ENCODE data around the gene MYO10. TPM values are rescaled to one million over a fixed set of nuclear protein-coding genes. Genes with fewer than 3 reads are reported as not detected.
"Not testable (repeated sequence)": the region's sequence is repeated elsewhere in the genome, so short reads cannot be mapped to it uniquely, and the experiment has no call there.

MYO10 gene
- total and polyA plus RNA-seq, 2 experiments from 2014 or later = 119 to 276 TPM

DNA sequence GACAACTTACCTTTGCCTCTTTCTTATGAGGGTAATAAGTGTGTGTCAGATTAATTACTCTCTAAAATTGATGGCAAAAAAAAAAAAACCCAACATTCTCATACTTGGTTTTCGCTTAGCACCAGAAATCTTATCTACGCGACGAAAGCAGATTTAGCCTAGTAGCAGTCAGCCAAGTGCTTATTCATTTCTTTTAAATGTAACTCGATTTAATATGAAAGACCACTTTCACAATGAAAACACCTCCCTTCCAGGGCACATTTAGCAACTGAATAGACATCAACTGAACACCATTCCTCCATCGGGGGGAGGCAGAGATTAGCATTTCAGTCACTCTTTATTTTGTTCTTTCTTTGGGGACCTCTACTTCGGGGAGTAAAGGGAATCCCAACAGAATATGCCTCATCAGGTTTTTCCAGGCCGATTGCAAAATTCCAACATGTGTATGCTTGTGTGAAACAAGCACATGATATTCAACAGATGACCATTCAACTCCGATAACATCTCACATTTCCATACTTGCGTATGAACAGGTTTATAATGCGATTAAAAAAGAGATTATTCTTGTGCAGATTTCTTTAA is 195.2 kb downstream of the MYO10 start:
- H3K36me3 ChIP-seq (ENCODE audit: insufficient read depth) = no peaks in the 10 kb centered on the region
- H3K4me2 ChIP-seq = peak overlapping the region; percentile 72
- H3K27me3 ChIP-seq (ENCODE audit: insufficient read depth) = no peaks in the 10 kb centered on the region
- H3K27ac Mint-ChIP-seq = peak overlapping the region; percentile 94
- ATAC-seq (peak; percentile 46), DNase-seq (ENCODE audit: low spot score) (peak; percentile 81)
- no peaks in the 10 kb centered on the region for H3K9me2 ChIP-seq (ENCODE audit: insufficient read depth)
- no peaks in the 10 kb centered on the region for H4K20me1 ChIP-seq (replicated peaks; ENCODE audit: insufficient read depth)
- peak overlapping the region; percentile 93 for H3K27ac ChIP-seq (ENCODE audit: low read depth)
- peaks cover 7% of the 10 kb centered on the region; the same call in 2 of the 3 replicates for H3K36me3 Mint-ChIP-seq (ENCODE audit: low read depth)
- H3K9me3 Mint-ChIP-seq = no peaks in the 10 kb centered on the region
- no peak overlapping the region for H2AFZ ChIP-seq
- H3K4me1 Mint-ChIP-seq = peaks cover 57% of the 10 kb centered on the region
- peaks cover 8% of the 10 kb centered on the region for H3F3A ChIP-seq (replicated peaks; ENCODE audit: low read depth)
- peaks cover 36% of the 10 kb centered on the region for H3K4me1 ChIP-seq (ENCODE audit: insufficient read depth)
- peak overlapping the region; percentile 51 for H3K4me3 ChIP-seq
- peaks cover 37% of the 10 kb centered on the region for H3K79me2 ChIP-seq (replicated peaks; ENCODE audit: insufficient read depth)
- peaks cover 4% of the 10 kb centered on the region for H3K27me3 Mint-ChIP-seq (ENCODE audit: insufficient read depth, low read depth, poor library complexity)
- H3K4me3 Mint-ChIP-seq = peak overlapping the region; percentile 84
- TF ChIP-seq EZH2phosphoT487 (IDR thresholded peaks at IDR 0.05; ENCODE audit: unreplicated experiment) (no peak), CREB1 (CRISPR knock-in tag; IDR thresholded peaks at IDR 0.05; ENCODE audit: low read depth) (no peak), JUNB (IDR thresholded peaks at IDR 0.05; ENCODE audit: unreplicated experiment) (no peak), NANOG (IDR thresholded peaks at IDR 0.05; ENCODE audit: borderline replicate concordance) (peak; percentile 92), CTCF (conservative IDR thresholded peaks at IDR 0.05; ENCODE audit: low read depth in 2 of 2) (0 out of 4 replicates have a peak, but pooled peaks of 1 of the 2 experiments have one; percentile 14)
- TF ChIP-seq, protein P1, sequence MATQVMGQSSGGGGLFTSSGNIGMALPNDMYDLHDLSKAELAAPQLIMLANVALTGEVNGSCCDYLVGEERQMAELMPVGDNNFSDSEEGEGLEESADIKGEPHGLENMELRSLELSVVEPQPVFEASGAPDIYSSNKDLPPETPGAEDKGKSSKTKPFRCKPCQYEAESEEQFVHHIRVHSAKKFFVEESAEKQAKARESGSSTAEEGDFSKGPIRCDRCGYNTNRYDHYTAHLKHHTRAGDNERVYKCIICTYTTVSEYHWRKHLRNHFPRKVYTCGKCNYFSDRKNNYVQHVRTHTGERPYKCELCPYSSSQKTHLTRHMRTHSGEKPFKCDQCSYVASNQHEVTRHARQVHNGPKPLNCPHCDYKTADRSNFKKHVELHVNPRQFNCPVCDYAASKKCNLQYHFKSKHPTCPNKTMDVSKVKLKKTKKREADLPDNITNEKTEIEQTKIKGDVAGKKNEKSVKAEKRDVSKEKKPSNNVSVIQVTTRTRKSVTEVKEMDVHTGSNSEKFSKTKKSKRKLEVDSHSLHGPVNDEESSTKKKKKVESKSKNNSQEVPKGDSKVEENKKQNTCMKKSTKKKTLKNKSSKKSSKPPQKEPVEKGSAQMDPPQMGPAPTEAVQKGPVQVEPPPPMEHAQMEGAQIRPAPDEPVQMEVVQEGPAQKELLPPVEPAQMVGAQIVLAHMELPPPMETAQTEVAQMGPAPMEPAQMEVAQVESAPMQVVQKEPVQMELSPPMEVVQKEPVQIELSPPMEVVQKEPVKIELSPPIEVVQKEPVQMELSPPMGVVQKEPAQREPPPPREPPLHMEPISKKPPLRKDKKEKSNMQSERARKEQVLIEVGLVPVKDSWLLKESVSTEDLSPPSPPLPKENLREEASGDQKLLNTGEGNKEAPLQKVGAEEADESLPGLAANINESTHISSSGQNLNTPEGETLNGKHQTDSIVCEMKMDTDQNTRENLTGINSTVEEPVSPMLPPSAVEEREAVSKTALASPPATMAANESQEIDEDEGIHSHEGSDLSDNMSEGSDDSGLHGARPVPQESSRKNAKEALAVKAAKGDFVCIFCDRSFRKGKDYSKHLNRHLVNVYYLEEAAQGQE (IDR thresholded peaks at IDR 0.05; ENCODE audit: unreplicated experiment) = no peak

DNA sequence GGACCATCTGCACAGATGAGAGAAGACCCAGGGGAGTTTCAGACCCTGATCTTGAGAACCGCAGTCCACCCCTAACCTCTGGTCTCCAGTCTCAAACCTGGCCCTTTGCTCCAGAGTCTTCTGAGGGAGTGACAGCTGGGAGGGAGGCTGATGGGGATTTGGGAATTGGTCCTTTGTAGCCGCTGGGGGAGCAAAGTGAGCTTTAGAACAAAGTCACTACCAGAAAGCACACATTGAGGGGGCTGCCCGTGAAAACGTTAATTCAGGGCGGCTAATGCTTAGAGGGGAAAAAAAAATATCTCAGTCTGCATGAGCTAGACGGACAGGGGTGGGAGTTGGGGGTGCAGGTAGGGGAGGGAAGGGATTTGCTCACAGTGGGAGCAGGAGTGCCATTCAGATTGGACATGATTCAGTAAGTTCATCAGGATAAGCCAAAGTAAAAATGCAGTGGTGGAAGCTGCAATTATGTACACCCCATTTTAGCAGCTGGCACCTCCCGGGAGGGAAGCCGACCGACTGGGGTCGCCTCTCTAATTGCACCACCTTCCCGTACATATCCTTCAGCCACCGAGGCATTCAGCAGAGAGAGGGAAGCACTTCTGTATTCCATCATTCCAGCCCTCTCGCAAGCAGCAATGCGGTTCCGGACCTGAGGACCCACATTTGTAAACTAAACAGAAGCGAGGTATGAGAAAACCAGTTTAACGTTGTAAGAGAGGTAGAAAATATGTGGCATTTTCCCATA is 195.8 kb downstream of the MYO10 start:
- DNase-seq (ENCODE audit: low spot score) = no peak
- H4K20me1 ChIP-seq (replicated peaks; ENCODE audit: insufficient read depth) = no peaks in the 10 kb centered on the region
- peaks cover 4% of the 10 kb centered on the region for H3K27me3 Mint-ChIP-seq (ENCODE audit: insufficient read depth, low read depth, poor library complexity)
- no peaks in the 10 kb centered on the region for H3K27me3 ChIP-seq (ENCODE audit: insufficient read depth)
- peak overlapping the region; percentile 93 for H3K27ac ChIP-seq (ENCODE audit: low read depth)
- peak overlapping the region; percentile 72 for H3K4me2 ChIP-seq
- H3K36me3 ChIP-seq (ENCODE audit: insufficient read depth) = no peaks in the 10 kb centered on the region
- H3K4me3 Mint-ChIP-seq = peak overlapping the region; percentile 84
- H3K27ac Mint-ChIP-seq = peak overlapping the region; percentile 94
- peaks cover 37% of the 10 kb centered on the region for H3K4me1 ChIP-seq (ENCODE audit: insufficient read depth)
- no peak for TF ChIP-seq ETS1 (IDR thresholded peaks at IDR 0.05)
- TF ChIP-seq STAT1 (IDR thresholded peaks at IDR 0.05; ENCODE audit: unreplicated experiment) = no peak
- TF ChIP-seq POLR2AphosphoS5 (IDR thresholded peaks at IDR 0.05; ENCODE audit: low read depth) = 0 out of 2 replicates have a peak, but pooled peaks have one; percentile 12
- ATAC-seq = peak; percentile 4
- peak overlapping the region; percentile 51 for H3K4me3 ChIP-seq
- no peaks in the 10 kb centered on the region for H3K9me3 Mint-ChIP-seq
- peaks cover 11% of the 10 kb centered on the region for H3K36me3 Mint-ChIP-seq (ENCODE audit: low read depth)
- peaks cover 10% of the 10 kb centered on the region for H3F3A ChIP-seq (replicated peaks; ENCODE audit: low read depth)
- H3K4me1 Mint-ChIP-seq = peaks cover 59% of the 10 kb centered on the region
- no peaks in the 10 kb centered on the region for H3K9me2 ChIP-seq (ENCODE audit: insufficient read depth)
- no peak overlapping the region for H2AFZ ChIP-seq
- H3K79me2 ChIP-seq (replicated peaks; ENCODE audit: insufficient read depth) = peaks cover 44% of the 10 kb centered on the region

- H3K4me3 Mint-ChIP-seq = peak overlapping the region; percentile 84
- H2AFZ ChIP-seq; H3K9me2 ChIP-seq (ENCODE audit: insufficient read depth); H3K36me3 ChIP-seq (ENCODE audit: insufficient read depth); H3K27me3 Mint-ChIP-seq (ENCODE audit: insufficient read depth, low read depth, poor library complexity); H3K27me3 ChIP-seq (ENCODE audit: insufficient read depth); H3K9me3 Mint-ChIP-seq; DNase-seq (ENCODE audit: low spot score); ATAC-seq: not testable (repeated sequence)
- peak overlapping the region; percentile 93 for H3K27ac ChIP-seq (ENCODE audit: low read depth)
- peak overlapping the region; percentile 75 for H3K4me2 ChIP-seq
- peaks cover 28% of the 10 kb centered on the region for H3K36me3 Mint-ChIP-seq (ENCODE audit: low read depth)
- H3K4me1 Mint-ChIP-seq = peaks cover 59% of the 10 kb centered on the region
- peak overlapping the region; percentile 79 for H3K27ac Mint-ChIP-seq
- H3F3A ChIP-seq (replicated peaks; ENCODE audit: low read depth) = peaks cover 10% of the 10 kb centered on the region
- peak overlapping the region; percentile 74 for H3K4me3 ChIP-seq
- H3K4me1 ChIP-seq (ENCODE audit: insufficient read depth) = peaks cover 41% of the 10 kb centered on the region
- H4K20me1 ChIP-seq (replicated peaks; ENCODE audit: insufficient read depth) = peaks cover 10% of the 10 kb centered on the region; the same call in 1 of the 2 replicates
- peaks cover 62% of the 10 kb centered on the region for H3K79me2 ChIP-seq (replicated peaks; ENCODE audit: insufficient read depth)
These were observed 197.7 kb downstream of the MYO10 start for GRCh38 chr5:16738393-16738792.

All from GM23338 (cell line).